RPMI7951 (cell line): ENCODE measurements around the gene BTC. TPM values are rescaled to one million over a fixed set of nuclear protein-coding genes. Genes with fewer than 3 reads are reported as not detected.
"Not testable (repeated sequence)": the region's sequence is repeated elsewhere in the genome, so short reads cannot be mapped to it uniquely, and the experiment has no call there.

Source experiments
- DNase-seq: peaks from one replicate; pipeline ENCODE4 v3.0.0-alpha.2; 2012; ENCODE audit warnings: low read depth
- total RNA-seq: library from RNA; depleted of rRNA; stranded (reverse); fragments of >200 nt; shearing (Covaris generic); gene quantifications from 2 replicates; pipeline ENCODE4 v1.2.3, GENCODE V29; 2014; rRNA removed

The BTC gene
- total RNA-seq, 1 experiment from 2014 or later: 0.12 TPM

GRCh38 chr4:74758551-74759145 lies 35.7 kb downstream of the BTC start:
- DNase-seq: no peak

- no peak for DNase-seq
Measured at GRCh38 chr4:74757136-74757535, 37.2 kb downstream of the BTC start.

- DNase-seq: no peak
Measured at GRCh38 chr4:74755486-74755885, 38.8 kb downstream of the BTC start.

- no peak for DNase-seq
Measured at GRCh38 chr4:74754218-74754617, 40.1 kb downstream of the BTC start.

- no peak for DNase-seq
Measured at GRCh38 chr4:74752798-74753197, 41.5 kb downstream of the BTC start.

- no peak for DNase-seq
Measured at GRCh38 chr4:74751856-74752255, 42.5 kb downstream of the BTC start.

- DNase-seq: no peak
Measured at GRCh38 chr4:74751247-74751646, 43.1 kb downstream of the BTC start.

GRCh38 chr4:74742185-74742584 lies 52.1 kb downstream of the BTC start:
- no peak for DNase-seq

GRCh38 chr4:74738464-74739143 lies 55.7 kb downstream of the BTC start:
- peak; percentile 3 for DNase-seq

- no peak for DNase-seq
Measured at GRCh38 chr4:74734995-74735394, 59.3 kb downstream of the BTC start.

- no peak for DNase-seq
Measured at GRCh38 chr4:74733756-74734155, 60.6 kb downstream of the BTC start.

GRCh38 chr4:74724979-74725378 lies 69.3 kb downstream of the BTC start:
- peak; percentile 9 for DNase-seq

- DNase-seq: no peak
Measured at GRCh38 chr4:74716436-74716765, 77.9 kb downstream of the BTC start.

GRCh38 chr4:74715706-74716435 lies 78.5 kb downstream of the BTC start:
- DNase-seq: no peak

- DNase-seq: no peak
Measured at GRCh38 chr4:74714611-74715130, 79.7 kb downstream of the BTC start.

GRCh38 chr4:74708135-74708534 lies 86.2 kb downstream of the BTC start:
- not testable (repeated sequence) for DNase-seq

Other genes with a start within 250 kb of the BTC start
- gene PARM1, start 138.6 kb upstream of the BTC start, total RNA-seq: under 0.01 and 0.10 TPM in 2 replicates